Ramos (cell line): ENCODE measurements around the gene ALDH9A1.
"Not testable (repeated sequence)": the region's sequence is repeated elsewhere in the genome, so short reads cannot be mapped to it uniquely, and the experiment has no call there.

Experiments used
- in situ Hi-C: fragments of 300-500 bp; cut with MboI; formaldehyde crosslinking; loops from one replicate; pipeline ENCODE4 v1.14.3; 2022; ENCODE audit warnings: low sequenced_read_pairs; ENCODE audit not compliant: unreplicated experiment

Gene ALDH9A1

GRCh38 chr1:165697881-165698760 is at the start of gene ALDH9A1:
TSS of gene ALDH9A1 (minus strand) at chr1:165698562. CDS start at chr1:165698558, 4 bp downstream.
- in situ Hi-C loops = no loop called here

- in situ Hi-C loops = no loop called here
Measured at GRCh38 chr1:165747632-165748447, 49.5 kb upstream of the ALDH9A1 start.

GRCh38 chr1:165744913-165745312 is 46.6 kb upstream of the ALDH9A1 start:
- in situ Hi-C loops = not testable (repeated sequence)

GRCh38 chr1:165742194-165742593 is 43.8 kb upstream of the ALDH9A1 start:
- in situ Hi-C loops = no loop called here

GRCh38 chr1:165738794-165739193 is 40.4 kb upstream of the ALDH9A1 start:
- in situ Hi-C loops = no loop called here

GRCh38 chr1:165737196-165737595 is 38.8 kb upstream of the ALDH9A1 start:
- in situ Hi-C loops = no loop called here

- in situ Hi-C loops = no loop called here
Measured at GRCh38 chr1:165734906-165735305, 36.5 kb upstream of the ALDH9A1 start.

GRCh38 chr1:165726841-165727240 is 28.5 kb upstream of the ALDH9A1 start:
- in situ Hi-C loops = no loop called here

- in situ Hi-C loops = no loop called here
Measured at GRCh38 chr1:165726169-165726568, 27.8 kb upstream of the ALDH9A1 start.

- in situ Hi-C loops = loop anchor here (5.0 to 25.0 kb wide), 2 partner anchors 194 to 331 kb away; no protein-coding TSS in a partner anchor
Measured at GRCh38 chr1:165717918-165718515, 19.7 kb upstream of the ALDH9A1 start.

- in situ Hi-C loops = loop anchor here (5.0 to 25.0 kb wide), 2 partner anchors 196 to 329 kb away; no protein-coding TSS in a partner anchor
Measured at GRCh38 chr1:165716265-165717051, 18.1 kb upstream of the ALDH9A1 start.

GRCh38 chr1:165712764-165713163 is 14.4 kb upstream of the ALDH9A1 start:
- in situ Hi-C loops = loop anchor here (25.0 kb wide), 1 partner anchor 325 kb away; no protein-coding TSS in a partner anchor

GRCh38 chr1:165707984-165708706 is 9.8 kb upstream of the ALDH9A1 start:
- in situ Hi-C loops = loop anchor here (25.0 kb wide), 1 partner anchor 321 kb away; no protein-coding TSS in a partner anchor

GRCh38 chr1:165703648-165704047 is 5.3 kb upstream of the ALDH9A1 start:
- in situ Hi-C loops = loop anchor here (25.0 kb wide), 1 partner anchor 316 kb away; no protein-coding TSS in a partner anchor

- in situ Hi-C loops = loop anchor here (25.0 kb wide), 1 partner anchor 315 kb away; no protein-coding TSS in a partner anchor
Measured at GRCh38 chr1:165701922-165702321, 3.6 kb upstream of the ALDH9A1 start.

- in situ Hi-C loops = no loop called here
Measured at GRCh38 chr1:165699577-165699976, 1.2 kb upstream of the ALDH9A1 start.

GRCh38 chr1:165698761-165699052 is 345 bp upstream of the ALDH9A1 start:
- in situ Hi-C loops = no loop called here

GRCh38 chr1:165697491-165697880 is 876 bp downstream of the ALDH9A1 start:
- in situ Hi-C loops = no loop called here

- in situ Hi-C loops = no loop called here
Measured at GRCh38 chr1:165696625-165697100, 1.7 kb downstream of the ALDH9A1 start.
